NCI-H226 (cell line): ENCODE results near the gene LSM6.
A peak's percentile ranks its signal among the peaks of the same experiment; 100 is the strongest.

Source experiments
- DNase-seq: peaks from one replicate; pipeline ENCODE4 v3.0.0-alpha.2; 2015

The LSM6 gene

DNA sequence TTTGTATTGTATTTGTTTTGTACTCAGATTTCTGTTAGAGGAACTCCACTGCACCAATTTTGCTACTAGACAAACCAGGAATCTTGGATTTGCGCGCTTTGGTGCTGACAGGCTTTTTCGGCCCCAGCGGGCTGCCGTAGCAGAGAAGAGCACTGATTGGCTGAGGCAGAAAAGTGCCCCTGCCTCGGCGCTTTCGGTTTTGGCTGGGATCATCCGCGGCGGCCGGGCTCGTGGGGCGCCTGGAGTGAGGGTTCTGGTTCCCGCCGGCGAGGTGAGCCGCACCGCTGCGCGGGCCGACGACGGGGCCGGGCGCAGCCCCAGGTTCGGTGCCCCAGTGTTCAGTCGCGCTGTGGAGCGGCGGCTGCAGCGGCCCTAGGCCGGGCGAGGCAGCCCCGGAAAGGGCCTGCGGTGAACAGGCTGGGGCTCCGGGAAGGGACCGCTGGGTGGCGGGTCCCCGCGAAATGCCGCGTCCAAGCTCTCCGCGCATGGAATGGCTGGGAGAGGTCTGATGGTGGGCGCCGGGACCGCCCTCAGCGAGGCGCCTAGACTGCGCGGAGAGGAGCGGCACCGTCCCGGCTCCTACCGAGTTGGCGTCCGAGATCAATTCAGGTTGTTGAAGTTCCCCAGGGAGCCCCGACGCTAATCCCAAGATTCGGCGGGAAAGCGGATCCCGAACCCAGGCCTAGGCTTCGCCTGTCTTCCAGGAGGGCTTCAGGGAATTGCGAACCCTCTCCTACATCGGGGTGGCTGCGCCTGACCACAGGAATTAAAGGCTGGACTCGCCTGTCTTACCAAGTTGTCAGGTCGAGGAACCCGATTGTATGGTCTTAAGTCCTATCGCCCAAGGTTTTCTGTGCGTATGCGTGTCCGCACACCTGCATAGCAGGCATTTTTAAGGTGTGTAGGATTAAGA lies at the start of gene LSM6:
TSS of gene LSM6 (plus strand) at position 178 of the 913 bp plus-strand sequence. CDS start 7,204 bp downstream, outside the sequence.
- DNase-seq, result peak; percentile 79

DNA sequence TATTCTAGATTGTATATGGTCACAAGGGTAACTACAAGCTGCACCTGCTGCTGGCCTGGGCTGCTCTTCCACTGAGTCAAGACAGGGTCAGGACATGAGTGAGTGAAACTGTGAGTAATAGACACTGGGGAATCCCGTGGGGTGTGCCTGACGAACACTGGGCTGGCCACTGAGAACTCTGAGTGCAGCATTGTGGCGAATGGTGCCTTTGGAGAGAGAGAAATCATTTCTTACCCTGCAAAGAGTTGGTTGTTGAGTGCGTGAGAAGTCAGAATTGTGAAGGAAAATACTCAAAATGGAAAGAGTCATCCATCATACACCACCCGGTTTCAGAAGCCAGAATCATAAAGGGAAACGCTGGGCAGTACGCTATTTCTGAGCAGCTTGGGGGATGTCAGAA lies 43.1 kb upstream of the LSM6 start:
- DNase-seq, result peak; percentile 14

DNA sequence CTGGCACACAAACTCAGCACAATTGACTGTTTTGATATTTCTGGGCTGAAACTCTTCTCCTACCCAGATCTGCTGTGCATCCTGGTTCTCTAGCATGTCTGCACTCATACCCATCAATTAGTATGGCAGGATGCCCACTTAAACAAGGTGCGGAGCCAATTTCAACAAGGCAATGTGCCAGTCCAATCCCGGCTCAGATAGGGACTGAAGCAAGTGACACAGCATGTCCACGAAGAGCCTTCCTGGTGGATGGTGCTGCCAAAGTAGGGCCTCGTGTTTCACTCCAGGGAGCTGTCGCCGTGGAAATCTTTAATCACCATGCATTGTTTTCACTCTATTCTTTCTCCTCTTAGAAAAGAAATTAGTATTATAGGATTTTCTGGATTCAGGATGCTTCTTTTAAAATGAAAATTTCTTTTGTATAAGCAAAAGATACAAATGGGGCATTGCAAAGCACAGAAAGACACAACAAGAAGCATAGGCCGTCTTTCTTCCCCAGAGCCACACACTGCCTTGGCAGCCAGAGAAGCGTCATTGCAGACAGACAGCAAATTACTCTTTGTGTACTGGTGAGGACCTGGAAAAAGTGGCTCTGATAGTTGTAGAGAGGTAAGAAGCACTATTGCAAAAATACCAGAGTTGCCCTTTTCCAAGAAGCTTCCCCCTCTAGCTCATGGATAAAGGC lies 40.6 kb upstream of the LSM6 start:
- DNase-seq, result no peak

DNA sequence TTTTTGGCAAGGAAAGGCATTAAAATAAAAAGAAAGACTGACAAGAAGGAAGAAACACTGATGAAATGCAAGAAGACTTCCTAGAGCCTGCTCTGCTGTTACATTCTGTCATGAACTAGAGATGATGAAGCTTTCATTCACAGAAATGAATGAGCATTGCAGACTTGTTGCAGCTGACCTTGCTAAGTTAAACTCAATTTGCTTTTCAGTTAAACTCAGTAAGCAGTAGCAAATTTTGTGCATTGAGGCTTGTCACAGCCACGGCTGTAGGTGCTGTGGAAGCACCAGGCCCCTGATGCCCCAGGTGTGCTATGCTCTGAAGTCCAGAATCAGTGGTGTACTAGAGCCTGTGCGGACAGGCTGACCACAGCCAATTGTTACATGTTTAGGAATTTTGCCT lies 39.6 kb upstream of the LSM6 start:
- DNase-seq, result no peak

DNA sequence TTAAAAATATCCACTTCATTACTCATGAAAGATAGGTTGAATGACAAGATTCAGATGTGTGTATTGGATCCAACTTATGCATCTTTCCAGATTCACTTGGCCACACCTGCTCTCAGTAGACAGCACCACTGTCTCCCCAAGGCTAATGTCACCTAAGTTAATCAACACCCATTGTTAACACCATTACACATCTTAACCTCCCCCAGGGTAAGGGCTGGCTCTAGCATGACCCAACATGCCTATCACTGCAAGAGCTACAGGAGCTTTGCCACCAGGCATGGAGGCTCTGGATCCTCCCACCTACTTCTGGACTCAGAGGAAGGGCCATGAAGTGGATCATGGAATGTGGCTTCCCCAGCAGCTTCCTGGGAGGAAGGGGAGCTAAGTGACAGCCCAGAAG lies 32.8 kb upstream of the LSM6 start:
- no peak for DNase-seq

DNA sequence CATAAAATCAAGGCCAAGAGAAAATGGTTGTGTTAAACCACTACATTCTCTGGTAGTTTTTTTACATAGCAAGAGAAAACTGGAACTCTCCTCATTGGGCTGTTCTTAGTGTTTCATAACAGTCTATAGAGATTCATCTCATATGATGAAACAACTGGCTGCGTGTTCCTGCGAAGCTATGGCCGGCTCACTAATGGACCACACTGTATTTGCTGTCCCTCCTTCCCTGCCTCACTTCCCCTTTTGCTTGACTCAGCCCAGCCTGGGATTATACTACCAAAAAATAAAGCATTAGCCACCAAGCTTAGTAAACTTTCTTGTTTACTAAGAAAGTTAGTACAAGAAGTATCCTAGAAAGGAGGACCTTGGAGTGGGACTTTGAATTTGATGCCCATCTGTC lies 31.6 kb upstream of the LSM6 start:
- no peak for DNase-seq

DNA sequence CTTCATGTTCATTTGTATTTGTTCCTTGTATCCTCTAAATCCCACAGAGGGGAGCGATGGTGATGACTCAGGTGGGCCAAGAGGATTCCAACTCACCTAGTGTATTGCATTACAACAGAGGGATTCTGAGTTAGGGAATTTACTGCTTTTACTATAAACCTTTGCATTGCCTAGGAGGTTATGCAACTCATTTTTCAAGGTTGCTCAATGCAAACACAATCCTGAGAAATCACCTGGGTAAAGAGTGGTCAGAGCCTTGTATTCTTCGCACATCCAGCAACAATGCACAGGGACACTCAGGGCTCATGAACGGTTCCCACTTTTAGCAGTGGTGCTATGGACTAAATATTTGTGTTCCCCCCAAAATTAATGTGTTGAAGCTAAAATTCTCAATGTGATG lies 28.6 kb upstream of the LSM6 start:
- DNase-seq, result no peak

DNA sequence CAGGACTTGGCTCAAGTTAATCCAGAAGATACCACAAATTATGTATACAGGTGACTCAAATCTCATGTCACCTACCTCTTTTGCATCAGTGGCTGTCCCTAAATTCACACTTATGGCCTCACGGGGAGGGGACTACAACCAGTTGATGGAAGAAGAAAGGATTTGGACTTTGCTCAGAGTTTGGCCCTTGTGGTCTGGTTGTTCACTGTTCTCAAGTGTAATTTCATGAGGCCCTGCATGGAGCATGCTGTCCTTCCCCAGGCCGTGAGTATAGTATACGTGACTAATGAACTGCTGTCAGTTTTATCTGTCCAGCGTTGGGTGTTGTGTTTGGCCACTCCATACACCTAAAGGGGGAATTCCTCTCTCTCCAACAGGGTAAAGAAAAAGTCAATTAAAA lies 27.5 kb upstream of the LSM6 start:
- DNase-seq, result no peak

DNA sequence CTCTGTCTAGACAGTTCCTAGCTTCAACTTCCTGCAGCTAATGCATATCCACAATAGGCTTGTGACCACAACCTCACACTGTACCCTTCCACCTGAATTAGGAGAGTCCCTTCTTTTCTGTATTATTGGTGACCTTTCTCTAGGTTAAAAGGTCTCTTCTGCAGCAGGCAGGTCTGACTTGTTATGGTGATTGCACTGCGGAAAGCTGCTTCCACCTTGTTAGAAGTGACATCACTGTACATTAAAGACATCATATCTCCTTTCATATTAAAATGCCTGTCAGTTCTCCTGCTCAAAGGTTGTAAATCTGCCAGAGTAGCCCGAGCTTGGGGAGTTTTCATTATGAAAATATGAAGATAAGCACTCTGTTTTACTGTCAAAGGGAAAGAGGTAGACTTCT lies 21.5 kb upstream of the LSM6 start:
- DNase-seq, result no peak

DNA sequence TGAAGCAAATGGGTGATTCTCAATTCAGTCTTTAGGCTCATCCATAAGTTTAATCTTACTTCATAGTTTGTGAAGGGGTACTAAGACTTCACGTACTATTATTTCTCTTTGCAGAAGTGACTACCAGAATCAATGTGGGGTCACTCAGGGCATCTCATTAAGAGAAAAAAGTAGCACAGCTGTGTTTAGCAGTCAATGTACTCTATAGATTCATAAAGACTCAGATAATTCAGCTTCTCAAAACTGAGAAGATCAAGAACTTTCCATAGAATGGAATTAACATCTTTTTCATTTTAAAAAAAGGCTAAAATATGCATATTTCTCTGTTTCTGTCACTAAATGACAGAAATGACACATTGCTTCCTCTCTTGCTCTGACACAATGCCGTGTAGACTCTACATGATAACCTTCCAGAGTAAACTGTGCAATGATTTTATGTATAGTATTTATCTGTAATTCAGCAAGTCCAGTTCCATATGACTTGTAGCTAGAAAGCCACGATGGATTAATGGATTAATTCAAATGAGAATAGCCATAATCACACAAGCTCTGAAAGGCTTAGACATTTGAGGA lies 20.3 kb upstream of the LSM6 start:
- no peak for DNase-seq

DNA sequence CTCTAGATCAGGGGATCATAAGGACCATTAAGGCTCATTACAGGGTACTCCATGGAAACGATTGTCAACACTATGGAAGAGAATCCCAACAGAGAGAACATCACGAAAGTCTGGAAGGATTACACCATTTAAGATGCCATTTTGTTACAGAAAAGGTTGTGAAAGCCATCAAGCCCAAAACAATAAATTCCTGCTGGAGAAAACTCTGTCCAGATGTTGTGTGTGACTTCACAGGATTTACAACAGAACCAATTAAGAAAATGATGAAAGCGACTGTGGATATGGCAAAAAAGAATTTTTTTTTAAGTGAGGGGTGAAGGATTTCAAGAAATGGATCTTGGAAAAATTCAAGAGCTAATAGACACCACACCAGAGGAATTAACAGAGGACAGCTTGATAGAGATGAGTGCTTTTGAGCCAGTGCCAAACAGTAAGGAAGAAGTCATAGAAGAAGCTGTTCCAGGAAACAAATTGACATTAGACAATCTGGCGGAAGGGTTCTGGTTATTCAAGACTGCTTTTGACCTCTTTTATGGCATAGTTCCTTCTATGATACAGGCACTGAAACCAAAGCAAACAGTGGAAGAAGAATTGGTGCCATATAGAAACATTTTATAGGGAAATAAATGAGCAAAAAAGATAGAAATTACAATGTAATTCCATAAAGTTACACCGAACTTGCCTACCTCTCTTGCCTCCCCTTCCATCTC lies 17.3 kb upstream of the LSM6 start:
- no peak for DNase-seq

DNA sequence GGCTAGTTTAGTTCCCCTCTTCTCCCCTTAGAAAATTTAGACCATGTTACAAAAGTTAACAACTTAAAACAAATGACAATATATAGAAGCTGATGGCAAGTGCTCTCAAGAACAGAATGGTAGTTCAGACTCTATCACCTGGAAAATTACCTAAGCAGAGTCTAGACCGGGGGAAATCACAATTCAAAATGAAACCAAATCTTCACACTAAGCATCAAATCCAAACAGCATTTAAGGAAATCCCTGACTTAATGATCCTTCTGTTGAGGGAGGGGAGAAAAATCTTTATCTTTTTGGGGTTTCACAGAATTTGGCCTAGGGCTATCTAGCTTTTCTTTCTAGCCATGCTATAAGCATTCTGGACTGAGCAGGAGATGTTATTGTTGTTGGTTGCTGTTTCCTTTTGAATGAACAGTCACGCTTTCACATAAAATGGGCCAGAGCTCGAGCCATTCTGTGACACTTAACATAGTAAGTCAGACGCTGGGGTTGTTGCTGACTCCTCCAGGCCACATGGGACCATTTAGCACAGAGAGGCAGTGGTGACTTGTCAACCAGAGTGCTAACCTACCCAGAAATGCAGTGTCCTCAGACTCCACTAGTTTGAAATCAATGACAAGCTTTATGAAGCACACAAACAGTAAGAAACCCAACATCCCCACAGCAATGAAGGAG lies 16.0 kb upstream of the LSM6 start:
- no peak for DNase-seq

DNA sequence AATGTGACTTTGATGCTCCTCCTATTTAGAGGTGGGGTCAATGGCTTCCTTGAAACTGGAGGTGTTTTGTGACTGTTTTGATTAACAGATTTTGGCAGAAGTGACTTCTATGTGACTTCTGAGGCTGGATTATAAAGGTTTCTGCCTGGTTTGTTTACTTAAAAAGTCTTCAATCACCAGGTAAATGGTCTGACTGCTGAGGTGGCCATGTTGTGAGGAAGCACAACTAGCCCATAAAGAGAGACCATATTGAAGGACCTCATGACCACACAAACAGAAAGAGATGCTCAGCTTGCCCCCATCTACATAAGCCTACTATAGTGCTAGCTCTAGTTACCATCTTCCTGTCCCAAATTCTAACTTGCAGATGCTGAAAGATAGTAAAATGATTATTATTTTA lies 14.3 kb upstream of the LSM6 start:
- DNase-seq, result no peak

DNA sequence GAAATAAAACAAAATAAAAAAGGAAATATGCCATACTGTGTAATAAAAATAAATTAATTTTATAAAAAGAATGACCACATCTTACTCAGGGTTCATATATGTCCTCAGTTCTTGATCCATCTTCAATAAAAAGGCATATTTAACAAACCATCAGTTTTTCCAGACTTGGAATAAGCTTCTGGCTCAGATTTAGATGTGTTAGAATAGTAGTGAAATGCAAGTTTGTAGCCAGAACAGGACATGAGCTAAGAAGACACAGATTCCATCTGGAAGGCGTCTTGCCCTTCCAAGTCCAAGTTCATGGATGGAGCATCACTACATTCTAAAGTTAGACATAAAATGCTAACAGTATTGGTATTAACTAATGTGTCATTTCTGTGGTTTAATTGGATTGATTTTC lies 10.3 kb upstream of the LSM6 start:
- DNase-seq, result no peak

DNA sequence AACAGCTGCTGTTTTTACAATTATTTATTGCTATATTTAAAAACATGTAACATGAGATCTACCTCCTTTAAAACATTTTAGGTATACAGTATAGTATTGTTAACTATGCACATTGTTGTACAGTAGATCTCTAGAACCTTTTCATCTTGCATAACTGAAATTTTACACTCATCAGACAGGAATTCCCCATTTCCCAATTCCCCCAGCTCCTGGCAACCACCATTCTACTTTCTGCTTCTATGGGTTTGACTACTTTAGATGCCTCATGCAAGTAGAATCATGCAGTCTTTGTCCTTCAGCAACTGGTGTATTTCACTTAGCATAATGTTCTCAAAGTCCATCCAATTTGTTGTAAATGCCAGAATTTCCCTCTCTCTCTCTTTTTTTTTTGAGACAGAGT lies 9.7 kb upstream of the LSM6 start:
- DNase-seq, result peak; percentile 80

DNA sequence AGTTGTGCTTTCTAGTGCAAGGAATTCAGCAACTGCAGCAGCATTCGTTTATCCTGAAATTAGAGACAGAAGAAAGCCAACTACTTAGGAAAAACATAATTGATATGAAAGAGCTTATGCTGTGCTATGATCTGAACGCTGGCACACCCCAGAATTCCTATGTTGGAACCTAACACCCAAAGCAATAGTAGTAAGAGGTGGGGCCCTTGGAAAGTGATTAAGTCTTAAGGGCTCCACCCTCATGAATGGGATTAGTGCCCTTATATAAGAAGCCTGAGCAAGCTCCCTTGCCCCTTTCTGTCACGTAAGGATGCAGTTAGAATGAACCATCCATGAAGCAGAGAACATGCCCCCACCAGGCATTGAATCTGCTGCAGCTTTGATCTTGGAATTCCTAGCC lies 5.4 kb upstream of the LSM6 start:
- no peak for DNase-seq

DNA sequence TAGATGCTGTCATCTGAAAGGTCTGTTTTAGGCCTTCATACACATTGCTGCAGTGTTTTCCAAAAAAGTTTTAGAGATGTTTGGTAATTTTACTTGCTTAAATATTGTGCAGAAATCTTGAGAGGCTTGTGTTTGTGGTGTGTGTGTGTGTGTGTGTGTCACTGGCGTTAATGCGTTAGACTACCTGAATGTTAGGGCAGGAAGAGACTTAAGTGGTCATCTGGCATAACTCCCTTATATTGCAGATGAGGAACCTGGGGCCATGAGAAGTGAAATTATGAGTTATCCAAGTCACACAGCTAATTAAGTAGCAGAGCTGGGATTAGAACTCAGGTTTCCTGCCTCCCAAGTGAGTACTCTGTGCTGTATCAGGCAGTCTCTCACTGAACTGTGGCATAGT lies 1.4 kb downstream of the LSM6 start:
- no peak for DNase-seq

DNA sequence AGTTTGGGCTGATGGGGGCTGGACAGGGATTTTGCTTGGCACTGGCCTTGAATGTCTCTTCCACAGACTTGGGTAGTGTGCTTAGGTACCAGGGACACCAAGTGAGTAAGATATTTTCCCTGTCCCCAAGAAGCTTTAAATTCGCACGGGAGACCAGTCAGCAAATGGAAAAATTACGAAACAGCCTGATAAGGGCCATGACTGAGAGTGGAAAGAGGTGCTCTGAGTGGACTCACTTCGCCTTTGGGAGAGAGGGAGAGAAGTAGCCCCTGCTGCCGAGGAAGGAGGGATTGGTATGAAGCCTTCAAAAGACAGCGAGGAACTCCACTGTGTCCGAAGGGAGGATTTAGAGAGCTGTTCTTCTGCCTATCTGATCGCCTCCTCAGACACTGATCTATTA lies 2.6 kb downstream of the LSM6 start:
- peak; percentile 5 for DNase-seq

DNA sequence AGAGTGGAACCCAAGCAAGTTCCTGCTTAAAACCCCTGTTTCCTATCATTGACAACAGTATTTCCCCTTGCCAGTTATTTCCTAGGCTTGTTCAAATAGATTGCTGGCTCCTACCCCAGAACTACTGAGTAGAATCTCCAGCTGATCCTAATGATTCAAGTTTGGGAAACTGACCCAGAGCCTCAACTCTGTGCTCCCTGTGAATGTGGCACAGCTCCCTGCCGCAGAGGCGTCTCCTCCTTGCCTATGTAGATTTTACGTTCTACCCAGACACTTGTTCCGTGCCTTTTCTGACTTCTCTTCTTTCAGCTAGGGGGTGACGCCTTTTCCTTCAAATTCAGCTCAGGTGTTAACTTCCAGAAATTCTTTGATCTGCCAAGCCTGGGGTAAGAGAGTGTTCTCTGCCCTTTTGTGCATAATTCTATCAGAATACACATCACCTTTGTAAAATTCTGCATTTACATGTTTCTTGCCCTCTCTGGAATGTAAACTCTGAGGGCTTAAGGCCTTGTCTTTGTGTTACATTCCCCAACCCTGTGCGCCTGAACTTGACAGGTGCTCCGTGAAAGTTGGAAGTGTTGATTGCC lies 4.4 kb downstream of the LSM6 start:
- no peak for DNase-seq

DNA sequence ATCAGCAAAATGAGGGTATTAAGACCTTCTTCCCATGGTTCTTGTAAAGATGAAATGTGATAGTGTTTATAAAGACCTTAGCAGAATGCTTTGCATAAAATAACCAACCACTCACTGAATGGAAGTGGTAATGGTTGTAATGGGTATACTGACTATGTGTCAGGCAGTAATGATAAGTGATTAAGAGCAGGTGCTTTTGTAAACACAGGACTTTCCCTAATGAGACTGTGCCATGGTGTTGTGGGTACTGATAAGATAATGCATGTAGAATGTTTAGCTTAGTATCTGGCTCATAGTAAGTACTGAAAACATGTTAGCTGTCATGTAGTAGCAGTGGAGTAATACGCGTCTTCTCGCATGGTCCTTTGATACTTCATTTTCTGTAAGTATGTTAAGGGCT lies 6.9 kb downstream of the LSM6 start:
- DNase-seq, result no peak

DNA sequence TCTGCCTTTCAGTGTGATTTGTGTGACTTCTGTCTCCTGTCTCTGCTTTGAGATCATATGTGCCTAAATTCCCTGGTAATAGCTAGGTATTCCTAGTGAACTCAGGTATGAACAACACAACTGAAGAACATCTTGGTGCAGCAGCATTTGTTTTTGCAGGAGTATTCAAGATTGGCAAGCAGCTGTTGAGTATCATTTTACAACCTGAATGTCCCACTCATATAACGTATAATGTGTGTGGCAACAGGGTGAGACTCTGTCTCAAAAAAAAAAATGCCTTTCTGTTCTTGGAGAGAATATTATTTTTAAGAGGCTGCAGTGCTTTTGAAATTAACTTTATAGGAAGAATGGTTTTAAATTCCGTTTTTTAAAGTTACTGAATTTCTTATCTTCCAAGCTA lies 7.7 kb downstream of the LSM6 start:
- no peak for DNase-seq

DNA sequence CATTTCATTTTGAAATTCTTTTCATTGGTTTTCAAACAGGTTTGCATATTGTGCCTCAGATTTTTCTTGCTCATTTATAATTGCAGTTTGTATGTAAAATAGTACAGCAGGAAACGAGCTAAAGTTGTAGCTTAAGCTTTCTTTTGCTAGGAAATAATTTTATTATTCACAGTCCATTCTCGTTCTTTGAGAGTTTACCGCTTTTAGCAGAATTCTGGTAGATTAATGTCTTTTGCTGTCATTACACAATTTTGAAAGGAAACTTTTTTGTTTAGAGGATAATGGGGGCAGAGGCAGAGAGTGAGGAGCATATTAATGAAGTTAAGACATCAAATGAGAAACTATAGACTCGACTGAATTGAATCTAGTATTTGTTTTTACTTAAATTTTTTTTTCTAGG lies 10.5 kb downstream of the LSM6 start:
- no peak for DNase-seq

DNA sequence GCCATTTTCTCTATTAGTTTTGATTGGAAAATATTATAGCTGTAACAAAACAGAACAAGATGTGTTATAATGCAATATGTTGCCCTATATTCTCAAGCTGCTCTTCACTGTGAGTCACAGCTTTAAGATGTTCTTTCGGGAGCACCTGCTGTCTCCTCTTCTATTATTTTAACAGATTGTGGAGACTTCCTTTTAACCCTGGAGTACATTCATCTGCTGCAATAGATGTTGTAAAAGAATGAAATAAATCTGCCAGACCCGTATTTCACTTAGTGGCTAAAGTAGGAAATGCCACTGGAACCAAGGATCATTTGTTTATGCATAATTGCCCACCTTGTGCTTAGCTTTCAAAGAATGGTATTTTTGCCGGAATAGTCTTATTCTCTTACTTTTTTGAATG lies 11.1 kb downstream of the LSM6 start:
- no peak for DNase-seq
